IMR-90 (cell line): ENCODE data around the gene LTF. TPM values are rescaled to one million over a fixed set of nuclear protein-coding genes. Genes with fewer than 3 reads are reported as not detected.

Source experiments
- ATAC-seq: fragments of 200-7000 bp; cut with Tn5 transposase; 2 replicates; pipeline ENCODE4 v1.9.1; 2020; ENCODE audit warnings: low read depth, mild to moderate bottlenecking, moderate library complexity
- BruUV-seq: library from RNA; stranded (reverse); fragments of 400-500 nt; replicated peaks from 2 replicates; lab custom pipeline; 2021; lab: Mats Ljungman, UMichigan
- CTCF ChIA-PET: fragments of 300-600 bp; formaldehyde crosslinking; extraction: SDS; loops from one replicate; lab custom pipeline; 2021; ENCODE audit warnings: antibody characterized with exemption; lab: Yijun Ruan, JAX
- POLR2A ChIA-PET: fragments of 300-600 bp; sonication (Branson Sonifier 250); formaldehyde crosslinking; loops from one replicate; lab custom pipeline; 2022; ENCODE audit warnings: antibody characterized with exemption; ENCODE audit not compliant: unreplicated experiment; lab: Charles Lee
- DNase-seq: peaks from one replicate; pipeline ENCODE4 v3.0.0; 2013
- H2AFZ ChIP-seq: replicated peaks from 2 replicates; pipeline ENCODE3; 2013; ENCODE audit warnings: low read length, mild to moderate bottlenecking; ENCODE audit not compliant: poor library complexity
- H2AK5ac ChIP-seq: 2 replicates; pipeline ENCODE4 v1.6.1; 2013; ENCODE audit warnings: low read depth, low read length, inconsistent platforms
- H2AK9ac ChIP-seq: replicated peaks from 2 replicates; pipeline ENCODE3; 2013; ENCODE audit warnings: mild to moderate bottlenecking, low read depth, low read length, moderate library complexity; ENCODE audit not compliant: poor library complexity
- H2BK120ac ChIP-seq: 2 replicates; pipeline ENCODE4 v1.6.1; 2013; ENCODE audit warnings: low read depth, low read length, inconsistent platforms
- H2BK15ac ChIP-seq: 3 replicates; pipeline ENCODE4 v1.6.1; 2013; ENCODE audit warnings: low read depth, low read length, inconsistent platforms
- H2BK20ac ChIP-seq: 2 replicates; pipeline ENCODE4 v1.6.1; 2013; ENCODE audit warnings: low read depth, mild to moderate bottlenecking, inconsistent platforms, low read length, moderate library complexity
- H2BK5ac ChIP-seq: 2 replicates; pipeline ENCODE4 v1.6.1; 2013; ENCODE audit warnings: mild to moderate bottlenecking, low read depth, low read length, inconsistent platforms; ENCODE audit not compliant: poor library complexity, severe bottlenecking
- H3K14ac ChIP-seq: replicated peaks from 2 replicates; pipeline ENCODE4 v1.6.1; 2013; ENCODE audit warnings: low read depth, low read length, inconsistent platforms
- H3K18ac ChIP-seq: 2 replicates; pipeline ENCODE4 v1.6.1; 2013; ENCODE audit warnings: low read depth, low read length, control low read depth
- H3K23ac ChIP-seq: 2 replicates; pipeline ENCODE4 v1.6.1; 2013; ENCODE audit warnings: low read depth, low read length, inconsistent platforms
- H3K27ac ChIP-seq: 2 replicates; pipeline ENCODE4 v1.5.1; 2013; ENCODE audit warnings: mild to moderate bottlenecking, control low read depth, low read length; ENCODE audit not compliant: insufficient read depth
- H3K27me3 ChIP-seq: 2 replicates; pipeline ENCODE4 v1.6.1; 2013; ENCODE audit warnings: low read length; ENCODE audit not compliant: control insufficient read depth, insufficient read depth
- H3K36me3 ChIP-seq: 2 replicates; pipeline ENCODE4 v1.6.1; 2013; ENCODE audit warnings: low read length, mixed read lengths; ENCODE audit not compliant: control insufficient read depth, insufficient read depth
- H3K4ac ChIP-seq: 2 replicates; pipeline ENCODE4 v1.6.1; 2013; ENCODE audit warnings: low read depth, low read length, inconsistent platforms
- H3K4me1 ChIP-seq: 2 replicates; pipeline ENCODE4 v1.6.1; 2013; ENCODE audit warnings: low read length, mixed read lengths; ENCODE audit not compliant: control insufficient read depth, insufficient read depth
- H3K4me2 ChIP-seq: 2 replicates; pipeline ENCODE4 v1.6.1; 2013; ENCODE audit warnings: low read depth, mild to moderate bottlenecking, control low read depth, low read length, moderate library complexity
- H3K4me3 ChIP-seq: 2 replicates; pipeline ENCODE4 v1.5.1; 2013; ENCODE audit warnings: low read depth, mild to moderate bottlenecking, control low read depth, low read length, moderate library complexity; ENCODE audit not compliant: insufficient read depth
- H3K56ac ChIP-seq: 2 replicates; pipeline ENCODE4 v1.6.1; 2013; ENCODE audit warnings: low read length, inconsistent platforms; ENCODE audit not compliant: insufficient read depth; ENCODE audit errors: extremely low read depth
- H3K79me1 ChIP-seq, 2 experiments: 2 replicates each; pipeline ENCODE4 v1.6.1; 2013; ENCODE audit warnings: low read length in 2 of 2, inconsistent platforms in 1 of 2, low read depth in 1 of 2
- H3K9ac ChIP-seq: 2 replicates; pipeline ENCODE4 v1.6.1; 2013; ENCODE audit warnings: low read depth, low read length, control low read depth
- H3K9me1 ChIP-seq: 2 replicates; pipeline ENCODE4 v1.6.1; 2013; ENCODE audit warnings: low read length, inconsistent platforms; ENCODE audit not compliant: insufficient read depth
- H3K9me3 ChIP-seq: 2 replicates; pipeline ENCODE4 v1.6.1; 2013; ENCODE audit warnings: low read length; ENCODE audit not compliant: control insufficient read depth, insufficient read depth
- H4K20me1 ChIP-seq: 2 replicates; pipeline ENCODE4 v1.6.1; 2013; ENCODE audit warnings: low read length, inconsistent platforms; ENCODE audit not compliant: insufficient read depth
- H4K5ac ChIP-seq: 2 replicates; pipeline ENCODE4 v1.6.1; 2013; ENCODE audit warnings: mild to moderate bottlenecking, low read depth, low read length, control low read depth
- H4K8ac ChIP-seq, 2 experiments: 2 replicates each; pipeline ENCODE4 v1.6.1; 2013; ENCODE audit warnings: low read depth in 2 of 2, low read length in 2 of 2, control low read depth in 1 of 2, inconsistent platforms in 1 of 2
- H4K91ac ChIP-seq: 2 replicates; pipeline ENCODE4 v1.6.1; 2013; ENCODE audit warnings: low read depth, low read length, inconsistent platforms; ENCODE audit not compliant: insufficient read depth
- CEBPB ChIP-seq: IDR thresholded peaks from 2 replicates; pipeline ENCODE4 v1.6.1; 2012; ENCODE audit warnings: low read depth, low read length, improper control_type of control experiment
- ELK1 ChIP-seq: fragments of 150-350 bp; IDR thresholded peaks from 2 replicates; pipeline ENCODE4 v1.6.1; 2016; ENCODE audit warnings: low read depth, mild to moderate bottlenecking, low read length, moderate library complexity, borderline replicate concordance
- FOS ChIP-seq: fragments of 150-350 bp; IDR thresholded peaks from 2 replicates; pipeline ENCODE4 v1.6.1; 2016; ENCODE audit warnings: low read depth, low read length
- MAFK ChIP-seq: IDR thresholded peaks from 2 replicates; pipeline ENCODE4 v1.6.1; 2012; ENCODE audit warnings: low read depth, low read length, improper control_type of control experiment
- MXI1 ChIP-seq: IDR thresholded peaks from 2 replicates; pipeline ENCODE4 v1.6.1; 2012; ENCODE audit warnings: low read depth, mild to moderate bottlenecking, low read length, moderate library complexity, borderline replicate concordance
- NFE2L2 ChIP-seq: fragments of 150-350 bp; IDR thresholded peaks from 2 replicates; pipeline ENCODE4 v1.6.1; 2016; ENCODE audit warnings: low read depth, mild to moderate bottlenecking, low read length
- RAD21 ChIP-seq: IDR thresholded peaks from 2 replicates; pipeline ENCODE4 v1.6.1; 2012; ENCODE audit warnings: low read length, improper control_type of control experiment
- WGBS, 2 experiments: methylation state at CpG; one replicate each; pipeline versions ENCODE4 v1.1.5 to v1.1.7; 2013; ENCODE audit warnings: missing lambda C conversion rate in 2 of 2; ENCODE audit not compliant: insufficient read length in 1 of 2; ENCODE audit errors: extremely low coverage in 2 of 2; 5-methylcytosine and 5-hydroxymethylcytosine counted together
- dilution Hi-C: fragments of 300-500 bp; cut with HindIII; formaldehyde crosslinking; loops from one replicate; pipeline ENCODE4 v1.14.3; 2018; ENCODE audit warnings: low sequenced_read_pairs; ENCODE audit not compliant: unreplicated experiment
- in situ Hi-C: fragments of 300-500 bp; cut with MboI; formaldehyde crosslinking; loops from 3 replicates; pipeline ENCODE4 v1.14.3; 2019; ENCODE audit warnings: low sequenced_read_pairs, inconsistent platforms, mixed read lengths
- intact Hi-C: fragments of 100-400 bp; cut with micrococcal nuclease; formaldehyde crosslinking; loops from 2 replicates; pipeline ENCODE4 v1.10.0; 2022
- polyA plus RNA-seq, 3 experiments: library from polyadenylated mRNA; depleted of rRNA; stranded (reverse); fragments of >200 nt; gene quantifications; 2 replicates each; pipeline ENCODE4 v1.2.3, GENCODE V29; 2012; ENCODE audit warnings: low replicate concordance in 1 of 3
- total RNA-seq: library from RNA; depleted of rRNA; stranded (reverse); fragments of >200 nt; gene quantifications from 2 replicates; pipeline ENCODE4 v1.2.3, GENCODE V29; 2012

Gene LTF
- total and polyA plus RNA-seq, 2 of the 4 experiments (the other 2 are of a cell fraction), result not detected

GRCh38 chr3:46460051-46460450 lies 4.7 kb downstream of the LTF start:
- no peak overlapping the region for H2AK5ac ChIP-seq
- H2BK5ac ChIP-seq, result no peak overlapping the region
- no peak overlapping the region for H2AFZ ChIP-seq
- H3K14ac ChIP-seq, result no peak overlapping the region
- H3K9me3 ChIP-seq, result 0 out of 2 replicates have a peak, but pooled peaks cover 2% of the 10 kb centered on the region
- no peak overlapping the region for H4K5ac ChIP-seq
- intact Hi-C loops (no loop called here), dilution Hi-C loops (no loop called here), in situ Hi-C loops (no loop called here)
- no TSS peak for BruUV-seq
- no peak for TF ChIP-seq CEBPB
- no peak for TF ChIP-seq RAD21
- TF ChIP-seq MXI1, result no peak
- TF ChIP-seq NFE2L2, result no peak
- TF ChIP-seq MAFK, result no peak
- TF ChIP-seq FOS, result no peak
- no peak for TF ChIP-seq ELK1
- no peak overlapping the region for H4K8ac ChIP-seq
- no peaks in the 10 kb centered on the region; the same call in 1 of the 2 replicates for H3K9me1 ChIP-seq
- peaks cover 56% of the 10 kb centered on the region for H3K27me3 ChIP-seq
- peaks cover 3% of the 10 kb centered on the region for H3K4me1 ChIP-seq
- H2AK9ac ChIP-seq, result no peak overlapping the region
- H3K79me1 ChIP-seq, result no peaks in the 10 kb centered on the region
- ChIA-PET POLR2A (no interaction called here), CTCF (no interaction called here)
- no peak overlapping the region for H3K56ac ChIP-seq
- no peak overlapping the region for H3K18ac ChIP-seq
- no peak overlapping the region for H2BK15ac ChIP-seq
- no peak for ATAC-seq
- no peak for DNase-seq
- no CpG with 5 or more reads among the region's 3 CpGs for WGBS, 2 experiments
- H3K4me2 ChIP-seq, result no peak overlapping the region
- no peak overlapping the region for H4K91ac ChIP-seq
- H3K9ac ChIP-seq, result no peak overlapping the region
- no peak overlapping the region for H3K27ac ChIP-seq
- no peak overlapping the region for H3K23ac ChIP-seq
- H2BK20ac ChIP-seq, result no peak overlapping the region
- H3K4ac ChIP-seq, result no peak overlapping the region
- no peak overlapping the region for H3K4me3 ChIP-seq
- H3K36me3 ChIP-seq, result no peaks in the 10 kb centered on the region
- H2BK120ac ChIP-seq, result no peak overlapping the region
- no peaks in the 10 kb centered on the region; the same call in 1 of the 2 replicates for H4K20me1 ChIP-seq
